ENCODE measurements around the gene FBLL1.
"Not testable (repeated sequence)": the region's sequence is repeated elsewhere in the genome, so short reads cannot be mapped to it uniquely, and the experiment has no call there.

FBLL1 gene

DNA sequence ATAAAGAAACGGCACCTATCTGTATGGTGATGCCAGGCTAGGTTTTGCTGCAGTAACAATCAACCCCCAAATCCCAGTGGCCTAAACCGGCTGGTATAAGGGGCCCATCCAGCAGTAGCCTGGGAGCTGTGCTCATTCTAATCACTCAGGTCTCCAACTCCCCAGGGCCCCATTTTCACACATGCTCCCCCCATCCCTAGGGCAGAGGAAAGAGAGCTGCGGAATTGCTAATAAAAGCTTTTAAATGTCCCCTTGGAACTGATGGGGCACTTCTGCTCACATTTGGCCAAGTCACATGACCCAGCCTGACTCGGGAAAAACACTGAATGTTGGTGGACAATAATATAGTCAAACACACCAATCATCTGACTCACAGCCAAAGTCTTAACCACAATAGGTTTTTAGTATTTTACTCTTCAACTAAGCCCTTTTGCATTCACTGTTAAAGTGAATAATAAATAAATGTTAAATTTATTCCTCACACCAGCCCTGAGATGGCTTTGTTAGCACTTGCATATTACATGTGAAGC, 1.6 kb downstream of the FBLL1 start:
- Histone ChIP-seq H4K91ac (ENCODE audit: low read length) (no peak overlapping the region), H3K18ac (ENCODE audit: low read depth in 1 of 2, low read length in 2 of 2) (no peak overlapping the region), H3K27me3 (ENCODE audit: control insufficient read depth in 1 of 2, insufficient read depth in 1 of 2, low read length in 2 of 2) (peaks cover 38 to 53% of the 10 kb centered on the region in 2 experiments), H3K27ac (ENCODE audit: low read length, poor library complexity, severe bottlenecking) (no peak overlapping the region), H3K4ac (ENCODE audit: low read depth in 1 of 2, low read length in 2 of 2) (no peak overlapping the region), H4K8ac (ENCODE audit: low read length) (no peak overlapping the region), H2BK15ac (ENCODE audit: low read depth, poor library complexity, severe bottlenecking) (no peak overlapping the region), H3K9ac (ENCODE audit: low read length) (no peak overlapping the region), H2AFZ (ENCODE audit: low read depth, low read length) (no peak overlapping the region), H3K14ac (ENCODE audit: low read length in 2 of 2) (no peak overlapping the region), H3K4me2 (ENCODE audit: low read length, poor library complexity, severe bottlenecking) (no peak overlapping the region), H3K23ac (ENCODE audit: low read length in 2 of 2) (no peak overlapping the region), H3K9me3 (ENCODE audit: control insufficient read depth, low read length) (peaks cover 4% of the 10 kb centered on the region), H2BK120ac (ENCODE audit: low read depth, low read length) (no peak overlapping the region), H3K36me3 (ENCODE audit: control insufficient read depth in 1 of 2, insufficient read depth in 2 of 2, low read depth in 1 of 2, low read length in 2 of 2) (peaks cover 0 to 3% of the 10 kb centered on the region in 2 experiments), H3K79me1 (replicated peaks; ENCODE audit: low read length, poor library complexity, severe bottlenecking) (no peaks in the 10 kb centered on the region), H3K4me3 (ENCODE audit: insufficient read depth in 1 of 2, low read depth in 1 of 2, low read length in 2 of 2) (no peak overlapping the region), H2BK12ac (ENCODE audit: low read length in 2 of 2) (no peak overlapping the region), H2AK5ac (ENCODE audit: low read length, severe bottlenecking) (no peak overlapping the region), H2BK5ac (ENCODE audit: low read depth, low read length, poor library complexity, severe bottlenecking) (no peak overlapping the region), H3K4me1 (ENCODE audit: control insufficient read depth, insufficient read depth, low read depth, low read length) (peaks cover 12% of the 10 kb centered on the region)
- 87% methylated on average over 4 of the region's 4 CpGs for WGBS
- no peak for DNase-seq

DNA sequence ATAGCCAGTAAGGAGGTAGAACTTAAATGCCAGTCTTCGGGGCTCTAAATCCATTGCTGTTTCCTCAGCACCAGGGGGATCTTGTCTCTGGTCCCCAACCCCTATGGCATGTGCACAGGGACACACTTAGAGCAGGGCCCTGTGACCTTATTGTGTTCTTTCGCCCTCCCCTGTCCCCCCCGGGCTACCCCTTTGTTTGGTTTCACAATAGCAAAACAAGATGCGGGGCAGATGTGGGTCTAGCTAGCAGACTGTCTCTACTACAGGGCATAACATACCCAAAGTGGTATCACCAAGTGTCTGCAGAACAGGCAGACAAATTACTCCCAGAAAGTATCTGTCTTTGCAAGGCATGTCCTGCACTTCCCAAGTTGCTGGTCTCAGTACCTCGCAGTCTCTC, 2.1 kb downstream of the FBLL1 start:
- peaks cover 4% of the 10 kb centered on the region for H3K9me3 ChIP-seq (ENCODE audit: control insufficient read depth, low read length)
- no peak overlapping the region for H4K8ac ChIP-seq (ENCODE audit: low read length)
- DNase-seq, result no peak
- no peak overlapping the region for H3K4ac ChIP-seq (ENCODE audit: low read depth in 1 of 2, low read length in 2 of 2)
- no peak overlapping the region for H2BK15ac ChIP-seq (ENCODE audit: low read depth, poor library complexity, severe bottlenecking)
- H2BK5ac ChIP-seq (ENCODE audit: low read depth, low read length, poor library complexity, severe bottlenecking), result no peak overlapping the region
- 73% methylated on average over 5 of the region's 5 CpGs for whole genome bisulfite sequencing
- H3K27ac ChIP-seq (ENCODE audit: low read length, poor library complexity, severe bottlenecking), result no peak overlapping the region
- H3K36me3 ChIP-seq (ENCODE audit: control insufficient read depth in 1 of 2, insufficient read depth in 2 of 2, low read depth in 1 of 2, low read length in 2 of 2), result peaks cover 0 to 3% of the 10 kb centered on the region in 2 experiments
- no peak overlapping the region for H3K4me3 ChIP-seq (ENCODE audit: insufficient read depth in 1 of 2, low read depth in 1 of 2, low read length in 2 of 2)
- H3K9ac ChIP-seq (ENCODE audit: low read length), result no peak overlapping the region
- H3K4me1 ChIP-seq (ENCODE audit: control insufficient read depth, insufficient read depth, low read depth, low read length), result peaks cover 12% of the 10 kb centered on the region
- peaks cover 38 to 55% of the 10 kb centered on the region in 2 experiments for H3K27me3 ChIP-seq (ENCODE audit: control insufficient read depth in 1 of 2, insufficient read depth in 1 of 2, low read length in 2 of 2)
- H2BK120ac ChIP-seq (ENCODE audit: low read depth, low read length), result no peak overlapping the region
- H3K23ac ChIP-seq (ENCODE audit: low read length in 2 of 2), result no peak overlapping the region
- no peak overlapping the region for H3K18ac ChIP-seq (ENCODE audit: low read depth in 1 of 2, low read length in 2 of 2)
- H2BK12ac ChIP-seq (ENCODE audit: low read length in 2 of 2), result no peak overlapping the region
- no peak overlapping the region for H3K14ac ChIP-seq (ENCODE audit: low read length in 2 of 2)
- H2AK5ac ChIP-seq (ENCODE audit: low read length, severe bottlenecking), result no peak overlapping the region
- no peak overlapping the region for H2AFZ ChIP-seq (ENCODE audit: low read depth, low read length)
- no peaks in the 10 kb centered on the region for H3K79me1 ChIP-seq (replicated peaks; ENCODE audit: low read length, poor library complexity, severe bottlenecking)
- no peak overlapping the region for H4K91ac ChIP-seq (ENCODE audit: low read length)
- no peak overlapping the region for H3K4me2 ChIP-seq (ENCODE audit: low read length, poor library complexity, severe bottlenecking)

DNA sequence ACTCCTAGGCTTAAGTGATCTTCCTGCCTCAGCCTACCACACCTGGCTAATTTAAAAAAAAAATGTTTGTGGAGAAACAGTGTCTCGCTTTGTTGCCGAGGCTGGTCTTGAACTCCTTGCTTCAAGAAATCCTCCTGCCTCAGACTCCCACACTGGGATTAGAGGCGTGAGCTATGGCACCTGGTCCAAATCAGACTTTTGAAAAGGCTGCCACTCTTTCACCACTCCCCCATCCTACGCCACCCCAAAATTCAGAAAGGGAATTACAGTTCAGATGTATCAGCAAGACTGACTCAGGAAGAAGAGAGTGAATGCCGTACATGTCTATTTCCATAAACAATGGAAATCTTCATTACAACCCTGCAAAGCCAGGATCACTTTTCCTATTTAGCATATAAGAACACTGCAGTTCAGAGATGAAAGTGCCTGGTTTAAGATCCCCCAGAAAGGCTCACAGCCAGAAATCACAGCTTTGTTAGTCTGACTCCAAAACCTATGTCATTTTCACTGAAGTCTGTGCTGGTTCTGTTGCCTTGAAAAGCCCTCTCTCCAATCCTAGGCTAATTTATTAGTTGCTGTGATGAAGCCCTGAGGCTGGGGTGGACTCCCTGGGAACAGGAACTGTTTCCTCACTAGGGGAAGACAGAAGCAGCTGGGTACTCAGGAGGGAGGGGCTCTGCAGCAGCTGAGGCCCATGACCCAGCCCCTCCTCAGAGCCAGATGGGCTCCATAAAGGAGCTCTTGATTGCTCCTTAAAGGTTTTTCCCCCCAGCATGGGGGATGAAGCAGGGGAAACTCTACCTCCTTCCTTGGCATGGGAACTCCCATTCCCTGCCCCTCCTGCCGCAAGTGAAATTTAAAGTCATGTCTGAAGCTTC, 3.1 kb downstream of the FBLL1 start:
- Histone ChIP-seq H3K4me2 (ENCODE audit: low read length, poor library complexity, severe bottlenecking) (no peak overlapping the region), H3K14ac (ENCODE audit: low read length in 2 of 2) (no peak overlapping the region), H3K4me1 (ENCODE audit: control insufficient read depth, insufficient read depth, low read depth, low read length) (peaks cover 12% of the 10 kb centered on the region), H3K36me3 (ENCODE audit: control insufficient read depth in 1 of 2, insufficient read depth in 2 of 2, low read depth in 1 of 2, low read length in 2 of 2) (peaks cover 0 to 3% of the 10 kb centered on the region in 2 experiments), H4K8ac (ENCODE audit: low read length) (no peak overlapping the region), H3K27ac (ENCODE audit: low read length, poor library complexity, severe bottlenecking) (no peak overlapping the region), H3K9me3 (ENCODE audit: control insufficient read depth, low read length) (peaks cover 4% of the 10 kb centered on the region), H2BK5ac (ENCODE audit: low read depth, low read length, poor library complexity, severe bottlenecking) (no peak overlapping the region), H3K27me3 (ENCODE audit: control insufficient read depth in 1 of 2, insufficient read depth in 1 of 2, low read length in 2 of 2) (peaks cover 38 to 55% of the 10 kb centered on the region in 2 experiments), H2BK120ac (ENCODE audit: low read depth, low read length) (no peak overlapping the region), H2AFZ (ENCODE audit: low read depth, low read length) (no peak overlapping the region), H3K18ac (ENCODE audit: low read depth in 1 of 2, low read length in 2 of 2) (no peak overlapping the region), H3K4me3 (ENCODE audit: insufficient read depth in 1 of 2, low read depth in 1 of 2, low read length in 2 of 2) (no peak overlapping the region), H3K9ac (ENCODE audit: low read length) (no peak overlapping the region), H2BK12ac (ENCODE audit: low read length in 2 of 2) (no peak overlapping the region), H3K4ac (ENCODE audit: low read depth in 1 of 2, low read length in 2 of 2) (no peak overlapping the region), H2AK5ac (ENCODE audit: low read length, severe bottlenecking) (no peak overlapping the region), H4K91ac (ENCODE audit: low read length) (no peak overlapping the region), H3K23ac (ENCODE audit: low read length in 2 of 2) (no peak overlapping the region), H3K79me1 (replicated peaks; ENCODE audit: low read length, poor library complexity, severe bottlenecking) (no peaks in the 10 kb centered on the region), H2BK15ac (ENCODE audit: low read depth, poor library complexity, severe bottlenecking) (no peak overlapping the region)
- 74% methylated on average over 5 of the region's 6 CpGs for WGBS
- no peak for DNase-seq

DNA sequence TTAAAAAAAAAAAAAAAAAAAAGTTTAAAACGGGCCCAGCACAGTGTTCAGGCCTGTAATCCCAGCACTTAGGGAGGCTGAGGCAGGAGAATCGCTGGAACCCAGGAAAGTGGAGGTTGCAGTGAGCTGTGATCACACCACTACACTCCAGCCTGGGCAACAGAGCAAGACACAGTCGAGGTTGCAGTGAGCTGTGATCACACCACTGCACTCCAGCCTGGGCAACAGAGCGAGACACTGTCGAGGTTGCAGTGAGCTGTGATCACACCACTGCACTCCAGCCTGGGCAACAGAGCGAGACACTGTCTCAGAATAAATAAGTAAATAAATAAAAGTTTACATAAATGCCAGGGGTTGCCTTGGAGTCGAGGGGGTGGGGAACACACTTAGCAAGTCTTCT, 5.2 kb downstream of the FBLL1 start:
- H2BK5ac ChIP-seq (ENCODE audit: low read depth, low read length, poor library complexity, severe bottlenecking), result not testable (repeated sequence)

More for the DNA sequence above, 5.2 kb downstream of the FBLL1 start:
- H3K4me3 ChIP-seq (ENCODE audit: insufficient read depth in 1 of 2, low read depth in 1 of 2, low read length in 2 of 2); H3K4me2 ChIP-seq (ENCODE audit: low read length, poor library complexity, severe bottlenecking); H3K14ac ChIP-seq (ENCODE audit: low read length in 2 of 2); H2BK12ac ChIP-seq (ENCODE audit: low read length in 2 of 2); H4K8ac ChIP-seq (ENCODE audit: low read length); H3K79me1 ChIP-seq (replicated peaks; ENCODE audit: low read length, poor library complexity, severe bottlenecking); H4K91ac ChIP-seq (ENCODE audit: low read length); H3K4me1 ChIP-seq (ENCODE audit: control insufficient read depth, insufficient read depth, low read depth, low read length); H3K18ac ChIP-seq (ENCODE audit: low read depth in 1 of 2, low read length in 2 of 2); H3K36me3 ChIP-seq (ENCODE audit: control insufficient read depth in 1 of 2, insufficient read depth in 2 of 2, low read depth in 1 of 2, low read length in 2 of 2); H2BK120ac ChIP-seq (ENCODE audit: low read depth, low read length); H3K27ac ChIP-seq (ENCODE audit: low read length, poor library complexity, severe bottlenecking); H2BK15ac ChIP-seq (ENCODE audit: low read depth, poor library complexity, severe bottlenecking); DNase-seq; H3K23ac ChIP-seq (ENCODE audit: low read length in 2 of 2); H2AFZ ChIP-seq (ENCODE audit: low read depth, low read length); H2AK5ac ChIP-seq (ENCODE audit: low read length, severe bottlenecking); H3K4ac ChIP-seq (ENCODE audit: low read depth in 1 of 2, low read length in 2 of 2); H3K9ac ChIP-seq (ENCODE audit: low read length); H3K9me3 ChIP-seq (ENCODE audit: control insufficient read depth, low read length): not testable (repeated sequence)
- 78% methylated on average over 6 of the region's 7 CpGs for WGBS
- peaks cover 29 to 51% of the 10 kb centered on the region in 2 experiments for H3K27me3 ChIP-seq (ENCODE audit: control insufficient read depth in 1 of 2, insufficient read depth in 1 of 2, low read length in 2 of 2)

Data from mesenchymal stem cell (in vitro differentiated cells and primary cell).